Measurements from ENCODE around the gene CFAP107.

GRCh38 chr1:12762766-12763165 lies 16.8 kb downstream of the CFAP107 start:
- TF ChIP-seq, protein P1, sequence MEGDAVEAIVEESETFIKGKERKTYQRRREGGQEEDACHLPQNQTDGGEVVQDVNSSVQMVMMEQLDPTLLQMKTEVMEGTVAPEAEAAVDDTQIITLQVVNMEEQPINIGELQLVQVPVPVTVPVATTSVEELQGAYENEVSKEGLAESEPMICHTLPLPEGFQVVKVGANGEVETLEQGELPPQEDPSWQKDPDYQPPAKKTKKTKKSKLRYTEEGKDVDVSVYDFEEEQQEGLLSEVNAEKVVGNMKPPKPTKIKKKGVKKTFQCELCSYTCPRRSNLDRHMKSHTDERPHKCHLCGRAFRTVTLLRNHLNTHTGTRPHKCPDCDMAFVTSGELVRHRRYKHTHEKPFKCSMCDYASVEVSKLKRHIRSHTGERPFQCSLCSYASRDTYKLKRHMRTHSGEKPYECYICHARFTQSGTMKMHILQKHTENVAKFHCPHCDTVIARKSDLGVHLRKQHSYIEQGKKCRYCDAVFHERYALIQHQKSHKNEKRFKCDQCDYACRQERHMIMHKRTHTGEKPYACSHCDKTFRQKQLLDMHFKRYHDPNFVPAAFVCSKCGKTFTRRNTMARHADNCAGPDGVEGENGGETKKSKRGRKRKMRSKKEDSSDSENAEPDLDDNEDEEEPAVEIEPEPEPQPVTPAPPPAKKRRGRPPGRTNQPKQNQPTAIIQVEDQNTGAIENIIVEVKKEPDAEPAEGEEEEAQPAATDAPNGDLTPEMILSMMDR (IDR thresholded peaks at IDR 0.05): no peak
- TF ChIP-seq, protein P2, sequence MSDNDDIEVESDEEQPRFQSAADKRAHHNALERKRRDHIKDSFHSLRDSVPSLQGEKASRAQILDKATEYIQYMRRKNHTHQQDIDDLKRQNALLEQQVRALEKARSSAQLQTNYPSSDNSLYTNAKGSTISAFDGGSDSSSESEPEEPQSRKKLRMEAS (CRISPR knock-in tag; IDR thresholded peaks at IDR 0.05): no peak
- TF ChIP-seq, protein P3, sequence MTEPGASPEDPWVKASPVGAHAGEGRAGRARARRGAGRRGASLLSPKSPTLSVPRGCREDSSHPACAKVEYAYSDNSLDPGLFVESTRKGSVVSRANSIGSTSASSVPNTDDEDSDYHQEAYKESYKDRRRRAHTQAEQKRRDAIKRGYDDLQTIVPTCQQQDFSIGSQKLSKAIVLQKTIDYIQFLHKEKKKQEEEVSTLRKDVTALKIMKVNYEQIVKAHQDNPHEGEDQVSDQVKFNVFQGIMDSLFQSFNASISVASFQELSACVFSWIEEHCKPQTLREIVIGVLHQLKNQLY (CRISPR knock-in tag; IDR thresholded peaks at IDR 0.05): no peak
- TF ChIP-seq HMGA2 (CRISPR knock-in tag; IDR thresholded peaks at IDR 0.05): no peak
- TF ChIP-seq STAT6 (CRISPR knock-in tag; conservative IDR thresholded peaks at IDR 0.05; ENCODE audit: low read depth): no peak

Data from WTC11 (cell line).